GM08714 (cell line): ENCODE measurements around the gene TAS2R41.

Source experiments
- H3K4me3 ChIP-seq: fragments of 200-500 bp; sonication (Bioruptor generic); 2 replicates; pipeline ENCODE4 v1.5.1; 2014; ENCODE audit warnings: mild to moderate bottlenecking, low read length, inconsistent platforms
- ZNF274 ChIP-seq: IDR thresholded peaks from 2 replicates; pipeline ENCODE4 v1.6.1; 2012; ENCODE audit warnings: mild to moderate bottlenecking, low read depth, low read length

Gene TAS2R41

DNA sequence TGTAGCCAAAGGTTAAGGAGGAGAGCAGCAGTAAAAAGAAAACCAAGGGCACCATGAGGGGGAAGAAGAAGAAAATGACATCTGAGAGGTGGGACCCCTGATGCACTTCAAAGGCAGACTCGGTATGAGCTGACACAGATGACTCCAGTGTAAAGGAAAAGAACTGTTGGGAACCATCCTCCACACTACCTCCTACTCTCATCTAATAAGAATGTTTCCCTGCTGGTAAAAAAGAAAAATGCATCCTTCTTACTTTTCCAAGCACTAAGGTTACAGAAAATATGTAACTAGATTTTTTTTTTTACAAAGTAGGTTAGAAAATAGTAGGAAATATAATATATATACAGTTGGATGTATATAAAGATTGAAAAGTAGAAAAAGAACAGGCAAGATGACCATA lies 16.9 kb downstream of the TAS2R41 start:
- no peak for TF ChIP-seq ZNF274
- H3K4me3 ChIP-seq = no peak overlapping the region

DNA sequence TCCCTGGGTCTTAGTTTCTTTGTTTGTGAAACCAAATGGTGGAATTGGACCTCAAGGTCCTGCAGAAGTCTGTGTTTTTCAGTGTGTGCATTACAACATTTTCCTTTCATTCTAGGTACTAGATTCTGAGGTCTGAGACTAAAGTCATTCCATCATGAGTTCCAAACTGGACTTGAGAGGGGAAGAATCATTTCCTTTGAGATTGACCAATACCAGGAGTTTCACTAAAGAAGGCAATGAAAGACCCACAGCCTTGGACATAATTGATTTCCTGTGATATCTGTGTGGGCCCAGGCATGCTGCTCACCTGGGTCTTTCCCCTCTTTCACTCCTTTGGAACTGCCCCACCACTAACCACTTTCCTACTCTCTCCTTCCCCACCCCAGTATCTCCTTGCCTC lies 18.2 kb downstream of the TAS2R41 start:
- no peak overlapping the region for H3K4me3 ChIP-seq
- TF ChIP-seq ZNF274 = no peak

DNA sequence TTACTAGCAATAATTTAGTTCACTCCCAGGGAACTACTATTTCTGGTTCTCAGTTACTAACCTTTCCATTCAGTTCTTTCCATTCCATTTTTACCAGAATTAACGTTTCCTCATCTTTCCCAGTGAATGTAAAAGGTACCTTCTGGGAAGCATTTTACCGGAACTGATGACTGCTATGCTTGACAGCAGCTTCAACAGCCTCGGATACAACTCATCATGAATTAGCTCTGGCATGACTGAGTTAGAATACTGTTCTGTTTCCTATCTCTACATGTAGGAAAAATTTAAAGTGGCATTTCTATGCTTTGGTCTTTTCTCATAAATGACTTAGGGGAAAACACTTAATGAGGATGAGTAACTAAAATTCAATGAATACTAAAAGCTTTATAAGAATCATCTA lies 18.6 kb downstream of the TAS2R41 start:
- no peak for TF ChIP-seq ZNF274
- H3K4me3 ChIP-seq = no peak overlapping the region

GRCh38 chr7:143497008-143497795 lies 19.5 kb downstream of the TAS2R41 start:
- no peak overlapping the region for H3K4me3 ChIP-seq
- no peak for TF ChIP-seq ZNF274

- no peak for TF ChIP-seq ZNF274
- no peak overlapping the region for H3K4me3 ChIP-seq
Observed at GRCh38 chr7:143499246-143499645, 21.6 kb downstream of the TAS2R41 start.

DNA sequence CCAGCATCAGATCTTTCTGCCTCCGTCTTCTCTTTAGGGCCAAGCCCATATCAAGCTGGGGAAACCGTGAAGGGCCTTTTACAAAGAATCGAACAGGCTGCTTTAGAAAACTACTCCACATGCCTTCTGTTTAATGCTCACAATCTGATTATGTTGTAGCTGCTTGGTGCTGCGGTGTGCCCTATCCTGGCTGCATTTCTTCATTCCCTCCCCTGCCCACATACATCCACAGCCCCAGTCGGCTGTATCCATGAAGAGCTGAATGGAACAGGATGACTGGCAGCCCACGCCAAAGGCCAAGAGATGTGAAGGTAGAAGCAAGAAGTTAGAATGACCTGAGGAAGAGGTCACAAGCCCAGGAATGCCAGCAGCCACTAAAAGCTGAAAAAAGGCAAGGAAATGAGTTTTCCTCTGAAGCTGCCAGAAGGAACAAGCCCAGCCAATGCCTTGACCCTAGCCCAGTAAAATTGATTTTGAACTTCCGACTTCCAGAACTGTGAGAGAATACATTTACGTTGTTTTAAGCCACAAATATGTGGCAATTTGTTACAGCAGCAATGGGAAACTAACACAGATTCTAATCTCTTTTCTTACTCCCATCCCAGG lies 22.2 kb downstream of the TAS2R41 start:
- no peak overlapping the region for H3K4me3 ChIP-seq
- no peak for TF ChIP-seq ZNF274

GRCh38 chr7:143503261-143503660 lies 25.6 kb downstream of the TAS2R41 start:
- TF ChIP-seq ZNF274 = no peak
- no peak overlapping the region for H3K4me3 ChIP-seq

- no peak for TF ChIP-seq ZNF274
- H3K4me3 ChIP-seq = no peak overlapping the region
Observed at GRCh38 chr7:143504215-143504936, 26.7 kb downstream of the TAS2R41 start.

DNA sequence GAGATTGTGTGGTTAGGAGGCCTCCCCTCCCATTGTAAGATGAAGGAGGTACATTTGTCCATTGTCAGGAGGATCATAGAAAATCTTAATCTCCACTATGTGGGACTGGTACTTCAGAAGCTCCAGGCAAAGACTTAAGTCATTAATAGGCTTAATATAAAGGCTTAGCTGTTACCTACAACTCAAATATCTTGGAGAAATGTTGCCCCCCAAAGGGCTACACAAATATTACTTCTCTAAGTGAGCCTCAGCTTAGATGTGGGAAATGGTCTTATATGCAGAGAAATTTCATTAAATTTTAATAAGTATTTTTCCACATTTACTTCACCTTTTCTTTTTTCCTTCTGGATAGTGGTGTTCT lies 27.2 kb downstream of the TAS2R41 start:
- H3K4me3 ChIP-seq = no peak overlapping the region
- TF ChIP-seq ZNF274 = no peak

- TF ChIP-seq ZNF274 = no peak
- H3K4me3 ChIP-seq = no peak overlapping the region
Observed at GRCh38 chr7:143505838-143506237, 28.2 kb downstream of the TAS2R41 start.

- H3K4me3 ChIP-seq = no peak overlapping the region
- no peak for TF ChIP-seq ZNF274
Observed at GRCh38 chr7:143507094-143507518, 29.4 kb downstream of the TAS2R41 start.

- TF ChIP-seq ZNF274 = no peak
- no peak overlapping the region for H3K4me3 ChIP-seq
Observed at GRCh38 chr7:143507534-143508055, 29.9 kb downstream of the TAS2R41 start.

DNA sequence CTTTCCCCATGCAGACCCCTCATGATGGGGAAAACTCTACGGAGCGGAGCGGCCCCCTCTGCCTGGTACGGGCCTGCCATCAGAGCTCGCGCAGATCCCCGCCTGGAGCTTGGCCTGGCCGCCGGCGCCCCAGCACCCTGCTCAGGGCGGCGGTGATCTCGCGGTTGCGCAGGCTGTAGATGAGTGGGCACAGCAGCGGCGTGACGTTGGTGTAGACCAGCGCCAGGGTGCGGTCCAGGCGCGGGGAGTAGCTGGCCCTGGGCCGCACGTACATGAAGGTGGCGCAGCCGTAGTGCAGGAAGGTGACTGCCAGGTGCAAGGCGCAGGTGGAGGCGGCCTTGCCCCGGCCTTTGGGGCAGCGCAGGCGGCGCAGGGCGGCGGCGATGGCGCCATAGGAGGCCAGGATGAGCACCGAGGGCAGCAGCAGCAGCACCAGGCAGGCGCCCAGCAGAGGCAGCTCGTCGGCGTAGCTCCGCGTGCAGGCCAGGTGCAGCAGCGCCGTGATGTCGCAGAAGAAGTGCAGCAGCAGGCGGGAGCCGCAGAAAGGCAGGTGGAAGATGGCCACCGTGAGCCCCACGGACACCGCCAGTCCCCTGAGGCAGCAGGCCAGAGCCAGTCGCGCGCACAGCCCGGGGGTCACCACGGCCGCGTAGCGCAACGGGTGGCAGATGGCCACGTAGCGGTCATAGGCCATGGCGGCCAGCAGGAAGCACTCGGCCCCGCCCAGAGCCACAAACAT lies 33.4 kb downstream of the TAS2R41 start:
- H3K4me3 ChIP-seq = no peak overlapping the region
- TF ChIP-seq ZNF274 = no peak

- no peak overlapping the region for H3K4me3 ChIP-seq
- TF ChIP-seq ZNF274 = no peak
Observed at GRCh38 chr7:143511593-143512047, 33.9 kb downstream of the TAS2R41 start.
